ENCODE data around the gene NFKB1. TPM values are rescaled to one million over a fixed set of nuclear protein-coding genes. Genes with fewer than 3 reads are reported as not detected.

The NFKB1 gene
- total and polyA plus RNA-seq, 10 of the 15 experiments (the other 5 are each of a cell fraction or from before 2014, with no cell fraction given) = 8.7 to 110 (median 57.3) TPM

DNA sequence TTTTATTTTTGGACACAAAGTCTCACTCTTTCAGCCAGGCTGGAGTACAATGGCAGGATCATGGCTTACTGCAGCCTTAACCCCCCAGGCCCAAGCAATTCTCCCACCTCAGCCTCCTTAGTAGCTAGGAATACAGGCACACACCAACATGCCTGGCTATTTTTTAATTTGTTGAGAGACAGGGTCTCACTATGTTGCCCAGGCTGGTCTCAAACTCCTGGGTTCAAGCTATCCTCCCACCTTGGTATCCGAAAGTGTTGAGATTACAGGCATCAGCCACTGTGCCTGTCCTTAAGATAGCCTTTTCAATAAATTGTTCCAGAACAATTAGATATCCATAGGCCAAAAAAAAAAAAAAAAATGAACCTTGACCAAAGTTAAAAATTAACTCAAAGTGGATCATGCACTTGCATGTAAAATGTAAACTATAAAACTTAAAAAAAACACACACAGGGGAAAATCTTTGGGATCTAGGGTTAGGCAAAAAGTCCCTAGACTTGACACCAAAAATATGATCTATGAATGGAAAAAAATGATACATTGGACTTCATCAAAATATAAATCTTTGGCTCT is 28.6 kb upstream of the NFKB1 start:
- FAIRE-seq (no peak), ATAC-seq (no peak), DNase-seq (ENCODE audit: low read depth, low spot score) (no peak)
- Histone ChIP-seq H3K4me1 (ENCODE audit: control insufficient read depth, insufficient read depth, low read length) (no peaks in the 10 kb centered on the region), H2AFZ (ENCODE audit: control insufficient read depth, low read depth, low read length) (no peak overlapping the region), H3K9ac (ENCODE audit: control insufficient read depth, insufficient read depth, low read length) (no peak overlapping the region), H3K4me2 (ENCODE audit: control insufficient read depth, insufficient read depth) (no peak overlapping the region), H3K36me3 (ENCODE audit: control insufficient read depth in 2 of 2, insufficient read depth in 2 of 2, low read length in 1 of 2) (no peaks in the 10 kb centered on the region), H3K4me3 (no peak overlapping the region), H3K27me3 (replicated peaks in 1 of 2; ENCODE audit: control insufficient read depth in 2 of 2, insufficient read depth in 2 of 2, low read length in 1 of 2) (no peaks in the 10 kb centered on the region), H3K27ac (ENCODE audit: control insufficient read depth, insufficient read depth) (no peak overlapping the region), H3K9me3 (replicated peaks; ENCODE audit: control insufficient read depth, insufficient read depth, low read length) (no peaks in the 10 kb centered on the region; the same call in 2 of the 3 replicates), H4K20me1 (ENCODE audit: control insufficient read depth, insufficient read depth) (no peaks in the 10 kb centered on the region), H3K79me2 (ENCODE audit: control insufficient read depth, insufficient read depth, low read length) (no peaks in the 10 kb centered on the region)
- intact Hi-C loops (cut with micrococcal nuclease; ENCODE audit: unreplicated experiment) (no loop called here), in situ Hi-C loops (cut with MboI) (no loop called here)
- BruUV-seq (replicated peaks) = no TSS peak
- SMC1A ChIA-PET (ENCODE audit: uncharacterized antibody, unreplicated experiment) = interaction anchor here (0.6 kb wide), 1 partner anchor 91 kb away, joined by 3 read pairs; no protein-coding TSS in a partner anchor
- 33% methylated on average over 1 of the region's 1 CpG for WGBS (ENCODE audit: insufficient coverage, insufficient replicate concordance, low lambda C conversion rate, missing lambda C conversion rate)
- CTCF ChIA-PET = no interaction called here
- RAD21 ChIA-PET (ENCODE audit: unreplicated experiment) = interaction anchor here (0.8 kb wide), 1 partner anchor 152 kb away, joined by 3 read pairs; no protein-coding TSS in a partner anchor
- POLR2A ChIA-PET = no interaction called here
- TF ChIP-seq MTA3 (IDR thresholded peaks at IDR 0.05; ENCODE audit: borderline replicate concordance, low read length) (no peak), RAD21 (IDR thresholded peaks at IDR 0.05; ENCODE audit: insufficient read depth, low read depth, low read length) (no peak), ZNF622 (IDR thresholded peaks at IDR 0.05) (no peak), HDGF (IDR thresholded peaks at IDR 0.05) (no peak), IKZF2 (IDR thresholded peaks at IDR 0.05) (no peak), NR2C2 (IDR thresholded peaks at IDR 0.05; ENCODE audit: borderline replicate concordance, control insufficient read depth, insufficient read length, low read depth) (no peak), EP300 (IDR thresholded peaks at IDR 0.05; ENCODE audit: borderline replicate concordance in 1 of 2, control insufficient read depth in 1 of 2, low read depth in 2 of 2, low read length in 2 of 2) (no peak), DPF2 (IDR thresholded peaks at IDR 0.05) (no peak)
- TF ChIP-seq, protein P1, sequence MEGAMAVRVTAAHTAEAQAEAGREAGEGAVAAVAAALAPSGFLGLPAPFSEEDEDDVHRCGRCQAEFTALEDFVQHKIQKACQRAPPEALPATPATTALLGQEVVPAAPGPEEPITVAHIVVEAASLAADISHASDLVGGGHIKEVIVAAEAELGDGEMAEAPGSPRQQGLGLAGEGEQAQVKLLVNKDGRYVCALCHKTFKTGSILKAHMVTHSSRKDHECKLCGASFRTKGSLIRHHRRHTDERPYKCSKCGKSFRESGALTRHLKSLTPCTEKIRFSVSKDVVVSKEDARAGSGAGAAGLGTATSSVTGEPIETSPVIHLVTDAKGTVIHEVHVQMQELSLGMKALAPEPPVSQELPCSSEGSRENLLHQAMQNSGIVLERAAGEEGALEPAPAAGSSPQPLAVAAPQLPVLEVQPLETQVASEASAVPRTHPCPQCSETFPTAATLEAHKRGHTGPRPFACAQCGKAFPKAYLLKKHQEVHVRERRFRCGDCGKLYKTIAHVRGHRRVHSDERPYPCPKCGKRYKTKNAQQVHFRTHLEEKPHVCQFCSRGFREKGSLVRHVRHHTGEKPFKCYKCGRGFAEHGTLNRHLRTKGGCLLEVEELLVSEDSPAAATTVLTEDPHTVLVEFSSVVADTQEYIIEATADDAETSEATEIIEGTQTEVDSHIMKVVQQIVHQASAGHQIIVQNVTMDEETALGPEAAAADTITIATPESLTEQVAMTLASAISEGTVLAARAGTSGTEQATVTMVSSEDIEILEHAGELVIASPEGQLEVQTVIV (IDR thresholded peaks at IDR 0.05; ENCODE audit: borderline replicate concordance, partially characterized antibody) = no peak
- TF ChIP-seq, protein P2, sequence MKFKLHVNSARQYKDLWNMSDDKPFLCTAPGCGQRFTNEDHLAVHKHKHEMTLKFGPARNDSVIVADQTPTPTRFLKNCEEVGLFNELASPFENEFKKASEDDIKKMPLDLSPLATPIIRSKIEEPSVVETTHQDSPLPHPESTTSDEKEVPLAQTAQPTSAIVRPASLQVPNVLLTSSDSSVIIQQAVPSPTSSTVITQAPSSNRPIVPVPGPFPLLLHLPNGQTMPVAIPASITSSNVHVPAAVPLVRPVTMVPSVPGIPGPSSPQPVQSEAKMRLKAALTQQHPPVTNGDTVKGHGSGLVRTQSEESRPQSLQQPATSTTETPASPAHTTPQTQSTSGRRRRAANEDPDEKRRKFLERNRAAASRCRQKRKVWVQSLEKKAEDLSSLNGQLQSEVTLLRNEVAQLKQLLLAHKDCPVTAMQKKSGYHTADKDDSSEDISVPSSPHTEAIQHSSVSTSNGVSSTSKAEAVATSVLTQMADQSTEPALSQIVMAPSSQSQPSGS (IDR thresholded peaks at IDR 0.05; ENCODE audit: low read length) = no peak
- TF ChIP-seq, protein P3, sequence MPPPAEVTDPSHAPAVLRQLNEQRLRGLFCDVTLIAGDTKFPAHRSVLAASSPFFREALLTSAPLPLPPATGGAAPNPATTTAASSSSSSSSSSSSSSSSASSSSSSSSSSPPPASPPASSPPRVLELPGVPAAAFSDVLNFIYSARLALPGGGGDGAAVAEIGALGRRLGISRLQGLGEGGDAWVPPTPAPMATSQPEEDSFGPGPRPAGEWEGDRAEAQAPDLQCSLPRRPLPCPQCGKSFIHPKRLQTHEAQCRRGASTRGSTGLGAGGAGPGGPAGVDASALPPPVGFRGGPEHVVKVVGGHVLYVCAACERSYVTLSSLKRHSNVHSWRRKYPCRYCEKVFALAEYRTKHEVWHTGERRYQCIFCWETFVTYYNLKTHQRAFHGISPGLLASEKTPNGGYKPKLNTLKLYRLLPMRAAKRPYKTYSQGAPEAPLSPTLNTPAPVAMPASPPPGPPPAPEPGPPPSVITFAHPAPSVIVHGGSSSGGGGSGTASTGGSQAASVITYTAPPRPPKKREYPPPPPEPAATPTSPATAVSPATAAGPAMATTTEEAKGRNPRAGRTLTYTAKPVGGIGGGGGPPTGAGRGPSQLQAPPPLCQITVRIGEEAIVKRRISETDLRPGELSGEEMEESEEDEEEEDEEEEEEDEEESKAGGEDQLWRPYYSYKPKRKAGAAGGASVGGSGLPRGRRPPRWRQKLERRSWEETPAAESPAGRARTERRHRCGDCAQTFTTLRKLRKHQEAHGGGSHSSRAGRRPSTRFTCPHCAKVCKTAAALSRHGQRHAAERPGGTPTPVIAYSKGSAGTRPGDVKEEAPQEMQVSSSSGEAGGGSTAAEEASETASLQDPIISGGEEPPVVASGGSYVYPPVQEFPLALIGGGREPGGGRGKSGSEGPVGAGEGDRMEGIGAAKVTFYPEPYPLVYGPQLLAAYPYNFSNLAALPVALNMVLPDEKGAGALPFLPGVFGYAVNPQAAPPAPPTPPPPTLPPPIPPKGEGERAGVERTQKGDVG (CRISPR knock-in tag; IDR thresholded peaks at IDR 0.05) = no peak
- TF ChIP-seq, protein P4, sequence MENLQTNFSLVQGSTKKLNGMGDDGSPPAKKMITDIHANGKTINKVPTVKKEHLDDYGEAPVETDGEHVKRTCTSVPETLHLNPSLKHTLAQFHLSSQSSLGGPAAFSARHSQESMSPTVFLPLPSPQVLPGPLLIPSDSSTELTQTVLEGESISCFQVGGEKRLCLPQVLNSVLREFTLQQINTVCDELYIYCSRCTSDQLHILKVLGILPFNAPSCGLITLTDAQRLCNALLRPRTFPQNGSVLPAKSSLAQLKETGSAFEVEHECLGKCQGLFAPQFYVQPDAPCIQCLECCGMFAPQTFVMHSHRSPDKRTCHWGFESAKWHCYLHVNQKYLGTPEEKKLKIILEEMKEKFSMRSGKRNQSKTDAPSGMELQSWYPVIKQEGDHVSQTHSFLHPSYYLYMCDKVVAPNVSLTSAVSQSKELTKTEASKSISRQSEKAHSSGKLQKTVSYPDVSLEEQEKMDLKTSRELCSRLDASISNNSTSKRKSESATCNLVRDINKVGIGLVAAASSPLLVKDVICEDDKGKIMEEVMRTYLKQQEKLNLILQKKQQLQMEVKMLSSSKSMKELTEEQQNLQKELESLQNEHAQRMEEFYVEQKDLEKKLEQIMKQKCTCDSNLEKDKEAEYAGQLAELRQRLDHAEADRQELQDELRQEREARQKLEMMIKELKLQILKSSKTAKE (IDR thresholded peaks at IDR 0.05; ENCODE audit: low read depth, poor library complexity, severe bottlenecking) = no peak
